ENCODE results near the gene IMP4.

GRCh38 chr2:130319536-130319935 lies 23.2 kb upstream of the IMP4 start:
- TF ChIP-seq CTCF (IDR thresholded peaks at IDR 0.05), result no peak
- TF ChIP-seq RORB (CRISPR knock-in tag; IDR thresholded peaks at IDR 0.05), result no peak
- TF ChIP-seq USF2 (CRISPR knock-in tag; IDR thresholded peaks at IDR 0.05), result no peak
- no peak for TF ChIP-seq CREB1 (CRISPR knock-in tag; IDR thresholded peaks at IDR 0.05)
- no peak for TF ChIP-seq ZNF121 (CRISPR knock-in tag; IDR thresholded peaks at IDR 0.05)
- no peak for TF ChIP-seq NFYB (CRISPR knock-in tag; conservative IDR thresholded peaks at IDR 0.05; ENCODE audit: low read depth)
- TF ChIP-seq TEAD4 (CRISPR knock-in tag; IDR thresholded peaks at IDR 0.05), result no peak
- no peak for TF ChIP-seq ESRRA (CRISPR knock-in tag; IDR thresholded peaks at IDR 0.05; ENCODE audit: borderline replicate concordance)
- TF ChIP-seq FOXK1 (CRISPR knock-in tag; IDR thresholded peaks at IDR 0.05), result no peak

Measured in WTC11 (cell line).